ENCODE results near the gene NFASC. TPM values are rescaled to one million over a fixed set of nuclear protein-coding genes. Genes with fewer than 3 reads are reported as not detected.

Gene NFASC
- total RNA-seq, 1 experiment from 2014 or later: 1.6 TPM

DNA sequence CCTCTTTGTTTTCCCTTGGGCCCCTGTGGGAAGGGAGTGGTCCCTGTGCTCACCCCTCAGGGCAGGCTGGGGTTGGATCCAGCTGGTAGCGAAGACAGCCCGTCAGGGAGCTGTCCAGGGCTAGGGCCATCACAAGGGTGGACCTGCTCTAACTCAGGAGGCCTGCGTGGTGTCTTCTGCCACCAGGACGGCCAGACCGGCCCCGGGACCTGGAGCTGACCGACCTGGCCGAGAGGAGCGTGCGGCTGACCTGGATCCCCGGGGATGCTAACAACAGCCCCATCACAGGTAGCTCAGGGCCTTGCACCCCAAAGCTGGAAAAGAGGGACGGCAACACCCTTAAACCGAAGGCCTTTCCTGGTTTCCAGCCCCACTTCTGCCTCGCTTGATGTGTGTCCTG, 108.1 kb downstream of the NFASC start:
- TF ChIP-seq EZH2phosphoT487 (IDR thresholded peaks at IDR 0.05; ENCODE audit: borderline replicate concordance, low read length) (no peak), EZH2 (IDR thresholded peaks at IDR 0.05; ENCODE audit: low read length, unreplicated experiment) (no peak)
- TF ChIP-seq, protein P1, sequence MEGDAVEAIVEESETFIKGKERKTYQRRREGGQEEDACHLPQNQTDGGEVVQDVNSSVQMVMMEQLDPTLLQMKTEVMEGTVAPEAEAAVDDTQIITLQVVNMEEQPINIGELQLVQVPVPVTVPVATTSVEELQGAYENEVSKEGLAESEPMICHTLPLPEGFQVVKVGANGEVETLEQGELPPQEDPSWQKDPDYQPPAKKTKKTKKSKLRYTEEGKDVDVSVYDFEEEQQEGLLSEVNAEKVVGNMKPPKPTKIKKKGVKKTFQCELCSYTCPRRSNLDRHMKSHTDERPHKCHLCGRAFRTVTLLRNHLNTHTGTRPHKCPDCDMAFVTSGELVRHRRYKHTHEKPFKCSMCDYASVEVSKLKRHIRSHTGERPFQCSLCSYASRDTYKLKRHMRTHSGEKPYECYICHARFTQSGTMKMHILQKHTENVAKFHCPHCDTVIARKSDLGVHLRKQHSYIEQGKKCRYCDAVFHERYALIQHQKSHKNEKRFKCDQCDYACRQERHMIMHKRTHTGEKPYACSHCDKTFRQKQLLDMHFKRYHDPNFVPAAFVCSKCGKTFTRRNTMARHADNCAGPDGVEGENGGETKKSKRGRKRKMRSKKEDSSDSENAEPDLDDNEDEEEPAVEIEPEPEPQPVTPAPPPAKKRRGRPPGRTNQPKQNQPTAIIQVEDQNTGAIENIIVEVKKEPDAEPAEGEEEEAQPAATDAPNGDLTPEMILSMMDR (conservative IDR thresholded peaks at IDR 0.05; ENCODE audit: low read depth, low read length): no peak
- Histone ChIP-seq H3K9me3 (ENCODE audit: low read length) (no peaks in the 10 kb centered on the region), H3K4me2 (ENCODE audit: low read length) (no peak overlapping the region), H3K27me3 (ENCODE audit: low read length) (peaks cover 57% of the 10 kb centered on the region), H3K36me3 (ENCODE audit: low read depth, low read length) (no peaks in the 10 kb centered on the region), H3K9ac (ENCODE audit: low read length) (no peak overlapping the region), H3K4me1 (ENCODE audit: insufficient read depth, low read length) (no peaks in the 10 kb centered on the region), H2AFZ (ENCODE audit: low read length) (no peak overlapping the region), H3K9me2 (replicated peaks; ENCODE audit: low read length) (no peaks in the 10 kb centered on the region), H3F3A (ENCODE audit: low read length, unreplicated experiment) (no peaks in the 10 kb centered on the region), H3K79me2 (ENCODE audit: low read length) (no peaks in the 10 kb centered on the region), H3K4me3 (ENCODE audit: low read length) (no peak overlapping the region), H4K20me1 (ENCODE audit: low read length) (no peaks in the 10 kb centered on the region), H3K27ac (ENCODE audit: low read length) (no peak overlapping the region)
- POLR2A ChIA-PET (ENCODE audit: unreplicated experiment): no interaction called here
- no TSS peak for BruUV-seq (replicated peaks)
- intact Hi-C loops (cut with micrococcal nuclease): no loop called here
- CTCF ChIA-PET: interaction anchor here (0.5 kb wide), 1 partner anchor 83 kb away, joined by 3 read pairs; no protein-coding TSS in a partner anchor
- ATAC-seq (no peak), DNase-seq (no peak)

DNA sequence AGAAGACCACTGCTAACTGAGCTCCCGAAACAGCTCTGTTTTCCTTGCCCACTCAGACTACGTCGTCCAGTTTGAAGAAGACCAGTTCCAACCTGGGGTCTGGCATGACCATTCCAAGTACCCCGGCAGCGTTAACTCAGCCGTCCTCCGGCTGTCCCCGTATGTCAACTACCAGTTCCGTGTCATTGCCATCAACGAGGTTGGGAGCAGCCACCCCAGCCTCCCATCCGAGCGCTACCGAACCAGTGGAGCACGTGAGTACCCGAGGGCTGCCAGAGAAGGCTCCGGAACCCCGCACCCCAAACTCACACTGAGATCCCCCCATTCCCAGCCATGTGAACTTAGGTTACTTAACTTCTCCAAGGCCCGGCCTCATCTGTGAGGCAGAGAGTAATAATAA, 108.6 kb downstream of the NFASC start:
- H3K27me3 ChIP-seq (ENCODE audit: low read length): peaks cover 59% of the 10 kb centered on the region
- H3K4me1 ChIP-seq (ENCODE audit: insufficient read depth, low read length): no peaks in the 10 kb centered on the region
- no peaks in the 10 kb centered on the region for H3K9me3 ChIP-seq (ENCODE audit: low read length)
- no peaks in the 10 kb centered on the region for H3K36me3 ChIP-seq (ENCODE audit: low read depth, low read length)
- no peak overlapping the region for H3K27ac ChIP-seq (ENCODE audit: low read length)
- no peaks in the 10 kb centered on the region for H4K20me1 ChIP-seq (ENCODE audit: low read length)
- ChIA-PET CTCF (interaction anchor here (0.5 kb wide), 1 partner anchor 82 kb away, joined by 3 read pairs; no protein-coding TSS in a partner anchor), POLR2A (ENCODE audit: unreplicated experiment) (no interaction called here)
- no peak overlapping the region for H3K9ac ChIP-seq (ENCODE audit: low read length)
- intact Hi-C loops (cut with micrococcal nuclease): no loop called here
- no peak for DNase-seq
- no peak for ATAC-seq
- no peaks in the 10 kb centered on the region for H3K9me2 ChIP-seq (replicated peaks; ENCODE audit: low read length)
- no TSS peak for BruUV-seq (replicated peaks)
- no peak overlapping the region for H2AFZ ChIP-seq (ENCODE audit: low read length)
- H3F3A ChIP-seq (ENCODE audit: low read length, unreplicated experiment): no peaks in the 10 kb centered on the region
- H3K4me2 ChIP-seq (ENCODE audit: low read length): no peak overlapping the region
- no peak overlapping the region for H3K4me3 ChIP-seq (ENCODE audit: low read length)
- no peaks in the 10 kb centered on the region for H3K79me2 ChIP-seq (ENCODE audit: low read length)
- TF ChIP-seq EZH2phosphoT487 (IDR thresholded peaks at IDR 0.05; ENCODE audit: borderline replicate concordance, low read length) (no peak), EZH2 (IDR thresholded peaks at IDR 0.05; ENCODE audit: low read length, unreplicated experiment) (no peak)
- TF ChIP-seq, protein P1 (conservative IDR thresholded peaks at IDR 0.05; ENCODE audit: low read depth, low read length): no peak

DNA sequence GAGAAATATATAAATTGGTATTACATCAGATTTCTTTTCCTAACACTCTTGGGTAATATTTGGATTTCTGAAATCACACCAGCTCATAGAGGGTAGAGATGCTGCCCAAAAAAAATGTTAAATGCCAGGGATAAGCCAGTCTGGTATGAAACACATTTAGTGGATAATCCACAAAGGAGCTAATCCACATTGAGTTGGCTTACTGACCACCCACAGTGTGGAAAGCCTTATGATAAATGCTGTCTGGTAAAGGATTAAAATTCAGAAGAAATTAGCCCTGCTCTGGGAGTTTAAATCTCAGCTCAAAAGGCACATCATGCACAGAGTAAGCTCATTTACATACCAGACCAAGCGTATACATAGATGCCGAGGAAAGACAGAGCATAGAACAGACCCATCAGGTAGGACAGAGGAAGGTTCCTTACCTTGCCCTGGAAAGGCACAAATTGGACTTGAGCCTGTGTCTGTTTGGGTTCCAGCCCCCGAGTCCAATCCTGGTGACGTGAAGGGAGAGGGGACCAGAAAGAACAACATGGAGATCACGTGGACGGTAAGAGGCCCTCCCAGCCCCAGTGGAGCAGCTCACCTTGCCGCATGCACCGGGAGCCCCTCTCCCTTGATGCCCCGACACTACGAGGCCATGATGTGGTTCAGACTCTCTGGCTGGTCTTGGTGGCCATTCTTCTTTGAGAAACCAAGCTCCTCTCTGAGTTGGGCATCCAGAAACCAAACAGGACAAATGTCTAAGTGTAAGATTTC, 109.4 kb downstream of the NFASC start:
- Histone ChIP-seq H3K27ac (ENCODE audit: low read length) (no peak overlapping the region), H3K4me3 (ENCODE audit: low read length) (no peak overlapping the region), H3K9me2 (replicated peaks; ENCODE audit: low read length) (no peaks in the 10 kb centered on the region), H2AFZ (ENCODE audit: low read length) (no peak overlapping the region), H3K27me3 (ENCODE audit: low read length) (peaks cover 67% of the 10 kb centered on the region), H3K9ac (ENCODE audit: low read length) (no peak overlapping the region), H3K4me1 (ENCODE audit: insufficient read depth, low read length) (no peaks in the 10 kb centered on the region), H3K9me3 (ENCODE audit: low read length) (no peaks in the 10 kb centered on the region), H3K79me2 (ENCODE audit: low read length) (no peaks in the 10 kb centered on the region), H3K36me3 (ENCODE audit: low read depth, low read length) (no peaks in the 10 kb centered on the region), H3K4me2 (ENCODE audit: low read length) (no peak overlapping the region), H3F3A (ENCODE audit: low read length, unreplicated experiment) (no peaks in the 10 kb centered on the region), H4K20me1 (ENCODE audit: low read length) (no peaks in the 10 kb centered on the region)
- TF ChIP-seq EZH2phosphoT487 (IDR thresholded peaks at IDR 0.05; ENCODE audit: borderline replicate concordance, low read length): no peak
- TF ChIP-seq EZH2 (IDR thresholded peaks at IDR 0.05; ENCODE audit: low read length, unreplicated experiment): no peak
- TF ChIP-seq, protein P1 (conservative IDR thresholded peaks at IDR 0.05; ENCODE audit: low read depth, low read length): no peak
- DNase-seq: no peak
- BruUV-seq (replicated peaks): no TSS peak
- ChIA-PET POLR2A (ENCODE audit: unreplicated experiment) (interaction anchor here (0.6 kb wide), 1 partner anchor 650 kb away, joined by 3 read pairs; no protein-coding TSS in a partner anchor), CTCF (interaction anchor here (0.6 kb wide), 1 partner anchor 11 kb away, joined by 3 read pairs; no protein-coding TSS in a partner anchor)
- ATAC-seq: no peak
- intact Hi-C loops (cut with micrococcal nuclease): no loop called here
